ENCODE data around the gene SPINK4.

SPINK4 gene, protein sequence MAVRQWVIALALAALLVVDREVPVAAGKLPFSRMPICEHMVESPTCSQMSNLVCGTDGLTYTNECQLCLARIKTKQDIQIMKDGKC

DNA sequence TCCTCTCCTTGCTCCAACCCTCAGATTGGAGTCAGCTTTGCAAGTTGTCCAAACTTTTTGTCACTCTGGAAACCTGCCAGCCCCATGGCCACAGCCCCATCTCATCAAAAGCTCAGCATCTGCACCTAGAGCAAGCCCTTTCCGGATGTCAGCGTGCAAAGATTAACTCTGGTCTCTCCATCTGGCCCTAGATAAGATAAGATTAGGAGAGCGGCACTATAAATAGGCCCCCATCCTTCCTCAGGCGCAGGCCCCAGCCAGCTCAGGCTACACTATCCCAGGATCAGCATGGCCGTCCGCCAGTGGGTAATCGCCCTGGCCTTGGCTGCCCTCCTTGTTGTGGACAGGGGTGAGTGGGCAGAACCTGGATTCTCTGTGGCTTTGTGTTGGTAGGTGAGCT is at the start of gene SPINK4:
SPINK4 (plus strand) TSS at position 247 of the 400 bp plus-strand sequence; CDS start at position 289, 42 bp downstream.
- DNase-seq (ENCODE audit: low spot score), result no peak

DNA sequence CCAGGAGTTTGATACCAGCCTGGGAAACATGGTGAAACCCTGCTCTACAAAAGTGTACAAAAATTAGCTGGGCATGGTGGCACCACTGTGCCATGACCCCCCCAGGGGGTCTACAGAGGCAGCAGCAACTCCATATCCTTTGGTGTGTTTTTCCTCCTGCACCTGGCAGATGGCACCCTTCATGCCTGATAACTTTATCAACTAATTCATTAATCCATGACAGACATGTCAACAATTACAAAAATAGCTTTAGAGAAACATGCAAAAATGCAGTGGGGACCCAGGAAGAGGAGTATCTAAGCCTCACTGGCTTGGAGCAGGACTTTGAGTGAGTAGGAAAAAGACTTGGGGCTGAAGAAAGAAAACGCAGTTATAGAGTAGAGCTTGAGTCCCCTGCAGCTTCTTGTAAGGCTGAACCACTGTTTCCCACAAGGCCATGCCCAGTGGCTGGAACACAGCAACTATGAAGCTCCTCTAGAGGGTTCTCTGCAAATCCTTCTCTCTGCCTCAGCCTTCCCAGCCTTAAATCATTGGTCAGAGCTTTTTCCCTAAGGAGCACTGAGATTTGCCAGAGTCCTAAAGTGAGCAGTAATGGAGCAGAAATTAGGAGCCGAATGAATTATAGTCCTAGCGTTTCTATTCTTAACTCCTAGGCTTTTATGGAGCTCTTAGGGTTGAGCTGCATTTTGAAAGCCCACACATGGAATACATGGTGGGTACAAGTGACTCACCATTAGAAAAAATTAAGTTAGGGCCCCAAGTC is 47.3 kb upstream of the SPINK4 start:
- DNase-seq (ENCODE audit: low spot score), result no peak

DNA sequence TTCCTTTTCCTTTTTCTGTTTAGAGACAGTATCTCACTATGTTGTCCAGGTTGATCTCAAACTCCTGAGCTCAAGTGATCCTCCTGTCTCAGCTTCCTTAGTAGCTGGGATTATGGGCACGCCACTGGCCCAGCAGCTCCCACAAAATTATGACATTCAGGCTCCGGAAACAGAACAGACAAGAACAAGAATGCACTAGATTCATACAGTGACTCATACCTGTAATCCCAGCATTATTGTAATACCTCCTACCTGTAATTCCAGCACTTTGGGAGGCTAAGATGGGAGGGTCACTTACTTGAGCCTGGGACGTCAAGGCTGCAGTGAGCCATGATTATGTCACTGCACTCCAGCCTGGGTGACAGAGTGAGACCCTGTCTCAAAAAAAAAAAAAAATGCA is 46.1 kb upstream of the SPINK4 start:
- DNase-seq (ENCODE audit: low spot score), result no peak

DNA sequence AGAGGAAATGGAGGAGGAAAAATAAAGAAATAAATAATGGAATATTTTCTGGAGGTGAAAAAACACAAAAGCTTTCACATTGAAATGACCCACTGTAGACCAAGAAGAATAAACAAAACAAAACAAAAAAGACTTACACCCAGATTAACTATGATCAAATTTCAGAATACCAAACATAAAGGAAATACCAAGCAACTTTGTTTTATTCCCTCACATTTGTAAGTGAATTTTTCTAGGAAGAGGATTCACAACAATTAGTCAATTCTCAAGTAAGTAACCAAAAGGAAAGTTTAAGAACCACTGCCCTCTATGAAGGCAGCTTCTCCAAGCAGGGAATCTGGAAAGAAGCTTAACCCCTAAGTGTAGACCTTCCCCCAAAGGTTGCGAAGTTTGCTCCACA is 43.2 kb upstream of the SPINK4 start:
- DNase-seq (ENCODE audit: low spot score), result no peak

GRCh38 chr9:33197279-33198152 is 42.5 kb upstream of the SPINK4 start:
- DNase-seq (ENCODE audit: low spot score), result no peak

DNA sequence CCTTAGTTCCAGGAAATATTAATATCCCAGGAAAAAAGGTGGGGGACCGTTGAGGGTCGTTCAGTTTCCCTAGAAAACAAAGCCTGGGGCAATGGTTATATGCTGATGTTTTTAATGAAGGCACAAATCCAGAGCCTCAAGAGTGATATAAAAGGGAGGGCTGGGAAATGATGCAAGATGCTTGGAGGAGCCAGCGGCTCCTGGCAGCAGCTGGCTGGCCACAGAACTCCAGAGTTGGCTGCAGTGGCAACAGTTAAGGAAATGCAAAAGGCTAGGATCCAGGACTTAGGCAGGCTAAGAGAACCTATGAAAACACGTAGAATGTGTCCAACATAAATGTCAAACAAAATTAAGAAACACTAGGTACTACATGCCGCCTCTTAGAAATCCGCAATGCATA is 41.8 kb upstream of the SPINK4 start:
- no peak for DNase-seq (ENCODE audit: low spot score)

DNA sequence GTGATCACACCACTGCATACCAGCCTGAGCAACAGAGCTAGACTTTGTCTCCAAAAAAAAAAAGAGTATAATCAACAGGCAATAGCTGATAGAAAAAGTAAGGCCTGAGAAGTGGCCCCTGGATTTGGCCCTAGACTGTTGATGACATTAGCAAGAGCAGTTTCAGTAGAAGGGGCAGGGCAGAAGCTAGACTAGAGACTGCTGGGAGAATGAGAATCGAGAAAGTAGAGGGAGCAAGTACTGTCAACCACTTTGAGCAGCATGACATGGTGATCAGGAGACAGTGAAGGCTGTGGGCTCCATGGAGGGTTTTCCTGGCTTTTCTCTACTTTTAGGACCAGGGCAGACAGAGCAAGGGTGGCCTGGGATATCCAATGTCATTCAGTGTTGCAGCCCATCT is 37.9 kb upstream of the SPINK4 start:
- no peak for DNase-seq (ENCODE audit: low spot score)

GRCh38 chr9:33202552-33203201 is 37.3 kb upstream of the SPINK4 start:
- no peak for DNase-seq (ENCODE audit: low spot score)

DNA sequence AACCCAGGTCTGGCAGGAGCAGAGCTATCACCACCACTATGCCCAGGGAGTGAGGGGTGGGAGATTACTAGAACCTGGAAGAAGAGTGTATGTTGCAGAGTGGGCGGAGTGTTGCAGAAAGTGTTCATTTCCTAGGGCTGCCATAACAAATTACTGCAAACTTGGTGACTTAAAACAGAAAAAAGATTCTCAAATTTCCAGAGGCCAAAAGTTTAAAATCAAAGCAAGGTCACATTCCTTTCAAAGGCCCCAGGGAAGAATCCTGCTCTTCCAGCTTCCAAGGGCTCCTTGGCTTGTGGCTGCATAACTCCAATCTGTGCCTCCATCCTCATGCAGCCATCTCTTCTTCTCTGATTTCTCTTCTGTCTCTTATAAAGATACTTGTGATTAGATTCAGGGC is 30.6 kb upstream of the SPINK4 start:
- no peak for DNase-seq (ENCODE audit: low spot score)

GRCh38 chr9:33210006-33210715 is 29.8 kb upstream of the SPINK4 start:
- DNase-seq (ENCODE audit: low spot score), result no peak

DNA sequence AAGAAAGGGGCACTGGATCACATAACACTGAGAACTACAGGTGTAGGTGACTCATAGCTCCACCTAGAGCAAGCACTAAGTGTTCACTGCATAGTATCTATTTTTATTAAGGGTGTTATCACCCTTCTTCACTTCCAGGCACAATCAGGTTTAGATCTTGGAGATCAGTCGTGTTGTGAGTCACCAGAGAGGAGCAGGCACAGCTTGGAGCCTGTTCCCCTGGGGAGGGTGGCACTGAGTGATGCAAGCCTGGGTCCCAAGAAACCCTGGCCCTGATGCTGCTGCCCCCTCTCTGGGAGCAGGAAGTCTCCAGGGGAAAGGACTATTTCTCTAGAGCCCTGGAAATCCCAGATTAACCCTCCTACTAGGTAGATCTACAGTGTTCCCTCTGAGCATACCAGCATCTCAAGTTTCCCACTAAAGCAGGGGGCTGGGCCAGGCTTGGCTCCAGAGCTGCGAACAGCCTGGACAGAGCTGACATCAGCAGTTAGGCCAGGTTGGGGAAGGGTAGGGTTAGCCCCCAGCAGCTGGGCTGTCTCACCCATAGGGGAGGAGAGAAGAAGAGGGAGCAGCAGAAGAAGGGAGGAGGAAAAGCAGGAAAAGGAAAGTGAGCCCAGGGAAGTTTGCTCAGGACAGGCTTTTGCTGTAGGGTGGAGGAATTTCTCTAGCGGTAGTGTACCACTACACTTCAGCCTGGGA is 28.1 kb upstream of the SPINK4 start:
- no peak for DNase-seq (ENCODE audit: low spot score)

- DNase-seq (ENCODE audit: low spot score), result no peak
Measured at GRCh38 chr9:33220681-33221567, 19.0 kb upstream of the SPINK4 start.

- DNase-seq (ENCODE audit: low spot score), result no peak
Measured at GRCh38 chr9:33221568-33221884, 18.4 kb upstream of the SPINK4 start.

- DNase-seq (ENCODE audit: low spot score), result no peak
Measured at GRCh38 chr9:33222031-33222430, 17.9 kb upstream of the SPINK4 start.

DNA sequence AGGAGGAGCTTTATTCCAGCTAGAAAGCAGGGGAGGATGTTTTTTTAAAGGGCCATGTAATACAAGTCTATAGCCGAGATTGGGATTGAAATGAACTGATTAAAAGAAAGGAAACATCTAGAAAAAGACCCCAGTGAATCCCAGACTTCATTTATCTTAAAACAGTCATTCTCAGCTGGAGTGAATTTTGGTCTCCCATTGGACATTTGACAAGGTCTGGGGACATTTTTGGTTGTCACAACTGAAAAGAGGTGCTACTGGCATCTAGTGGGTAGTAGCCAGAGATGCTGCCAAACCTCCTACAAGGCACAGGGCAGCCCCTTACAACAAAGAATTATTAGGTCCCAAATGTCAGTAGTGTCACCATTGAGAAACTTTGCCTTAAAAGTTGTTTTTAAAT is 16.3 kb upstream of the SPINK4 start:
- no peak for DNase-seq (ENCODE audit: low spot score)

GRCh38 chr9:33225319-33226147 is 14.4 kb upstream of the SPINK4 start:
- peak; percentile 81 for DNase-seq (ENCODE audit: low spot score)

- DNase-seq (ENCODE audit: low spot score), result no peak
Measured at GRCh38 chr9:33227008-33227398, 13.0 kb upstream of the SPINK4 start.

DNA sequence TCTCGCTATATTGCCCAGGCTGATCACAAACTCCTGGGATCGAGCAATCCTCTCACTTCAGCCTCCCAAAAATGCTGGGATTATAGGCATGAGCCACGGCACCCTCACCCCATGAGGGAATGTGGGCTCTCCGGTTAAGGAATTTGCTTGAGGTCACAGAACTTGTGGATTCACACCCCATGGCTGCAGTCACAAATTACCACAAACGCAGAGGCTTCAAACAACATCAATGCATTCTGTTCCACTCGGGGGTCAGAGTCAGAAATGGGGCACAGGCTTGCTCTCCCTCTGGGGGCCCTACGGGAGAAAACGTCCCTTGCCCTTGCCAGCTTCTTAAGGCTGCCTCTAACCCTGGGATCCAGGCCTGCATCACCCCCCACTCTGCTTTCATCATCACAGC is 12.2 kb upstream of the SPINK4 start:
- DNase-seq (ENCODE audit: low spot score), result no peak

GRCh38 chr9:33228606-33229005 is 11.4 kb upstream of the SPINK4 start:
- DNase-seq (ENCODE audit: low spot score), result no peak

Data from kidney capillary endothelial cell (primary cell).